ENCODE results near the gene TRAIP. TPM values are rescaled to one million over a fixed set of nuclear protein-coding genes. Genes with fewer than 3 reads are reported as not detected.

TRAIP gene
- total RNA-seq, 2 experiments from 2014 or later, result 22.7 to 25.3 TPM

DNA sequence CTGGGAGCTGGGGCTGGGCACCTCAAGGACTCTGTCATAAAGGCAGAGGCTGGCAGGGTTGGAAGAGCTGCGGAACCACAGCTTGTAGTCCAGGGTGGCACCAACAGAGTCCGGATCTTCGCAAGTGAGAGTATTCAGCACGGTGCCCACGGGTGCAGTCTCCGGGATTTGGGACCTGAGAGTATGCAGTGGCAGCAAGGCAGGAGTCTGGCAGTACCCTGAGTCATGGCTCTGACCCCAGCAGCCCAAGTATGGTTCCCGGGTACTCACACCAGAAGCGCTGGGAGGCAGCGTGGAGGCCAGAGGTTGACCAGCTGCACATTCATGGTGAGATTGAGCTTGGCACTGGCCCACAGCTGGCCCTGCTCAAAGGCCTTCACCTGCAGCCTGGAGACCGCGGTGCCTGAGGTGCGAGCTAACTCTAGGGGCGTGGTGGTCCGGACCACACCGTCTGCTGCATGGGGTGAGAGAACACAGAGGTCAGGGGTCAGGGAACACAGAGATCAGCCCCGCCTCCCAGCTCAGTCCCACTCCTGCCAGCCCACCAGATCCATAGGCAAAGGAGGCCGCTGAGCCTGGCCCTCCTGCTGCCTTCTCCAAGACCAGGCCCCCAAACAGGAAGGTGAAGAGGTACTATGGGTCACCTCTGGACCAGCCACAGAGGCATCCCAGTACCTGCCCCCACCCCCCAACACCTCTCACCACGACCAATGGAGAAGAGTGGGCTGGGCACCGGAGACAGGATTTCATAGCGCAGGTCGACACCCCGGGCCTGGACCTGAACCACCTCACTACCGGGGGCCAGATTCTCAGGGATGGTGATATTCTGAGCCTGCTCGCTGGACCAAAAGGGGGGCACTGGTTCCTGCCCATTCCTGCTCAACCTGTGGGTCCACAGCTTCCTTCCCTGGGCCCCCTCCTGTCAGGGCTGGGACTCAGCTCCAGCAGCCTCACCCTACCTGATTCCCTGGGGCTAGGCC, 61.1 kb downstream of the TRAIP start:
- Mint-ChIP-seq H3K36me3 (no peaks in the 10 kb centered on the region), H3K27me3 (no peaks in the 10 kb centered on the region), H3K4me1 (ENCODE audit: low read depth) (no peaks in the 10 kb centered on the region), H3K27ac (no peak overlapping the region), H3K9me3 (no peaks in the 10 kb centered on the region), H3K4me3 (no peak overlapping the region)
- ChIA-PET POLR2A (no interaction called here), CTCF (interaction anchor here (1.2 kb wide), 1 partner anchor 44 kb away, joined by 3 read pairs; no protein-coding TSS in a partner anchor)
- DNase-seq, result no peak
- intact Hi-C loops (cut with micrococcal nuclease), result no loop called here

DNA sequence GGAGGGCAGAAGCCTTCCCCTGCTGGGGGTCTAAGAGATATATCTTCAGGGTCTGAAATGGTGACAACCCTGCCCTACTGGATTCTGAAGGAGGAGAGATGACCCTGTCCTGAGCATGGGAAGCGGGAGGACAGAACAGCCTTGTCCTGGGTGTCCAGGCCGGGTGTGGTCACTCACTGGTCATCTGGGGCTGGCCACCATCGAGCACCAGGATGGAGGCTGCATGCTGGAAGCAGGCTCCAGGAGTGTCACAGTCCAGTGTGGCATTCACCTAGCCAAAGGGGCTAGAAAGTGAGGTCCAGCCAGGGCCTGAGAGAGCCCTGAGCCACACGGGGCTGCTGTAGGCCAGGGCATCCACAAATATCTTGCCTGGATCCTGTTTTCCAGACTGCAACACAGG, 61.9 kb downstream of the TRAIP start:
- POLR2A ChIA-PET, result no interaction called here
- DNase-seq, result no peak
- intact Hi-C loops (cut with micrococcal nuclease), result no loop called here
- H3K4me1 Mint-ChIP-seq (ENCODE audit: low read depth), result no peaks in the 10 kb centered on the region
- no peaks in the 10 kb centered on the region for H3K9me3 Mint-ChIP-seq
- no peak overlapping the region for H3K27ac Mint-ChIP-seq
- H3K4me3 Mint-ChIP-seq, result no peak overlapping the region
- H3K36me3 Mint-ChIP-seq, result no peaks in the 10 kb centered on the region
- CTCF ChIA-PET, result interaction anchor here (1.2 kb wide), 1 partner anchor 45 kb away, joined by 3 read pairs; no protein-coding TSS in a partner anchor
- no peaks in the 10 kb centered on the region for H3K27me3 Mint-ChIP-seq

GRCh38 chr3:49793486-49794085, 62.8 kb downstream of the TRAIP start:
- Mint-ChIP-seq H3K4me3 (no peak overlapping the region), H3K9me3 (no peaks in the 10 kb centered on the region), H3K36me3 (no peaks in the 10 kb centered on the region), H3K4me1 (ENCODE audit: low read depth) (no peaks in the 10 kb centered on the region), H3K27ac (no peak overlapping the region), H3K27me3 (no peaks in the 10 kb centered on the region)
- ChIA-PET CTCF (no interaction called here), POLR2A (no interaction called here)
- intact Hi-C loops (cut with micrococcal nuclease), result no loop called here
- no peak for DNase-seq

DNA sequence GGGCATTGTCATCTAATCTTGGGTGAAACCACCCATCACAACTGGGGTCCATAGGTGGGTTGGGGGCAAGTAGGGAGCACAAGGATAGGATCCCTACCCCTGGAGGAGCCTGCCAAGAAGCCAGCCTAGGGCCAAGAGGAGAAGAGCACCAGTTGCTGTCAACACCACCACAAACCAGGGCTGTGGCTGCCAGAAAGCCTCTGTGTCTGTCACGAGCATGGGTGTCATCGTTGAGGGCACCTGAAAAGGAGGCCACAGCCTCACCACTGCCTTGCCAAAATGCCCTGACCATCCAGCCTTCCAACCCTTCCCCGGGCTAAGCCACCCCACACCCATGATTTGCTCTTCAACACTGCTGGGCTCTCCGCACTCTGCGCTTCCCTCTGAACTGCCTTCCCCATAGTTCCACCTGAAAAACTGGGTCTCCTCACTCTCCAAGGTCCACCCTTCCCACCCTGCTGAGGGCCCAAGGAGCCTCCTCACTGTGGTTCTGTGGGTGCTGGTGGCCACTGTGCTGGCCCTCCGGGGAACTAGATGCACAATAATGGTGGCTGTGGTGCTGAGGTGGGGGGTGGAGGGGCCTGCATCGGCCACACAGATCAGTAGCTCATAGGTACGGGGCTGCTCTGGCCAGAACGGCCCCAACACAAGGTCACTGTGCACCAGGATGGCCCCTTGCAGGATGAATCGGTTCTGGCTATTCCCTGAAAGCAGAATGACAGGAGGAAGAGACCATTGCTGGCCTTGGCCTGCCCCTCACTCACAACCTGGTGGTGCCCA, 63.8 kb downstream of the TRAIP start:
- CTCF ChIA-PET, result no interaction called here
- H3K4me1 Mint-ChIP-seq (ENCODE audit: low read depth), result no peaks in the 10 kb centered on the region
- no peaks in the 10 kb centered on the region for H3K36me3 Mint-ChIP-seq
- intact Hi-C loops (cut with micrococcal nuclease), result no loop called here
- no peaks in the 10 kb centered on the region for H3K9me3 Mint-ChIP-seq
- POLR2A ChIA-PET, result no interaction called here
- DNase-seq, result no peak
- H3K27ac Mint-ChIP-seq, result no peak overlapping the region
- H3K27me3 Mint-ChIP-seq, result no peaks in the 10 kb centered on the region
- H3K4me3 Mint-ChIP-seq, result no peak overlapping the region

DNA sequence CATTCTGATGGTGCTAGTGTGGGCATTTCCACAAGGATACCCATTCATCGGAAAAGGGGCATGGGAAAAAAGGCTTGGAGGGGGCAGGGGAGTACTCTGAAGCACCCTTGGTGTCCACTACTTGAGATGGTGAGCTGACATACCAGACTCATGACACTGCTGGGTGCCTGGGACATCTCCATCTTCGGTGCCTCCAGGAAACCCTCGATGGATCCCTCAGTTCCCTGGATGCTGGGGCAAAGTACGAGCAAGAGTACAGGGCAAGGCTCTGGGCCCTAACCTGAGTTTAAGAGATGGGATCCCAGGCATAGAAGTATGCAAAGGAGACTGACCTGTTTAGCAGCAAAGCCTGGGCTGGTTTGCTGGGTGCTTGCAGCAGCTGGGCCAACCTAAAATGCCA, 64.8 kb downstream of the TRAIP start:
- H3K4me3 Mint-ChIP-seq, result no peak overlapping the region
- peaks cover 5% of the 10 kb centered on the region for H3K4me1 Mint-ChIP-seq (ENCODE audit: low read depth)
- DNase-seq, result no peak
- H3K9me3 Mint-ChIP-seq, result no peaks in the 10 kb centered on the region
- H3K27ac Mint-ChIP-seq, result no peak overlapping the region
- ChIA-PET POLR2A (no interaction called here), CTCF (interaction anchor here (0.9 kb wide), 1 partner anchor 11 kb away, joined by 3 read pairs; no protein-coding TSS in a partner anchor)
- no peaks in the 10 kb centered on the region for H3K36me3 Mint-ChIP-seq
- intact Hi-C loops (cut with micrococcal nuclease), result no loop called here
- H3K27me3 Mint-ChIP-seq, result no peaks in the 10 kb centered on the region

GRCh38 chr3:49790626-49791411, 65.5 kb downstream of the TRAIP start:
- Mint-ChIP-seq H3K4me1 (ENCODE audit: low read depth) (peaks cover 5% of the 10 kb centered on the region), H3K4me3 (no peak overlapping the region), H3K9me3 (no peaks in the 10 kb centered on the region), H3K27ac (no peak overlapping the region), H3K36me3 (no peaks in the 10 kb centered on the region), H3K27me3 (no peaks in the 10 kb centered on the region)
- DNase-seq, result no peak
- POLR2A ChIA-PET, result no interaction called here
- CTCF ChIA-PET, result interaction anchor here (0.9 kb wide), 1 partner anchor 11 kb away, joined by 3 read pairs; no protein-coding TSS in a partner anchor
- intact Hi-C loops (cut with micrococcal nuclease), result no loop called here

DNA sequence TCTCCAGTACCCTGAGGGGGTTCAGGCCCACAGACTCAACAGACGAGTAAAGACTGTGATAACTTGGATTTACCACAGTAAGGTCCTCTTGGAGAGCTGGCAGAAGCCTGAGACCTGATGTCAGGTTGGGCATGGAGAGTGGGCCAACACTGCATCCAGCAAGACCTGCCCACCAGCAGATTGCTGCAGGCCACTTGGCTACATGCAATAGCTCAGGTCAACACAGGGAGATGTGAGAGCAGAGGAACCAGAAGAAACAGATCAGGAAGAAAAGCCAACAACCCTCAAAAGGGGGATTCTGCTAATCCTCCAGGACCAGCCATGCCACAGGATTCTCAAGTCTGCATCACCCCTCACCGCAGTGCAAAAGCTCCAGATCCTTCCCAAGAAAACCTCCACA, 68.3 kb downstream of the TRAIP start:
- intact Hi-C loops (cut with micrococcal nuclease), result loop anchor here (5.0 kb wide), 2 partner anchors 49 to 69 kb away; partner anchors contain the start of gene TRAIP
- POLR2A ChIA-PET, result no interaction called here
- no peak overlapping the region for H3K4me3 Mint-ChIP-seq
- DNase-seq, result no peak
- no peak overlapping the region for H3K27ac Mint-ChIP-seq
- H3K36me3 Mint-ChIP-seq, result peaks cover 16% of the 10 kb centered on the region
- CTCF ChIA-PET, result interaction anchor here (2.6 to 3.5 kb wide), 2 partner anchors 15 to 51 kb away, joined by 17 to 34 read pairs; partner anchors contain the start of gene INKA1
- H3K27me3 Mint-ChIP-seq, result no peaks in the 10 kb centered on the region
- peaks cover 15% of the 10 kb centered on the region for H3K4me1 Mint-ChIP-seq (ENCODE audit: low read depth)
- no peaks in the 10 kb centered on the region for H3K9me3 Mint-ChIP-seq

DNA sequence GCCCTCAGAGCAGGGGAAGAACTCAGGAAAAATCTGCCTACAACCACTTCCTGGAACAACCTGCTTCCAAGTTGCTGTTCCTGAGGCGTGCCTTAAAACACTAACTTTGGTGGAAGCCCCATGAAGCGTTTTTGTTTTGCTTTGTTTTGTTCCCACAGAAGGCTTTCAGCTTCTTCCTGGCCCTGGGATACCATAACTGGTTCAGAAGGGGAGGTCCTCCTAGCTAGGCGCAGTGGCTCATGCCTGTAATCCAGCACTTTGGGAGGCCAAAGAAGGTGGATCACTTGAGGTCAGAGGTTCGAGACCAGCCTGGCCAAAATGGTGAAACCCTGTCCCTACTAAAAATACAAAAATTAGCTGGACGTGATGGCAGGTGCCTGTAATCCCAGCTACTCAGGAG, 68.8 kb downstream of the TRAIP start:
- Mint-ChIP-seq H3K27me3 (no peaks in the 10 kb centered on the region), H3K4me3 (no peak overlapping the region), H3K9me3 (no peaks in the 10 kb centered on the region), H3K4me1 (ENCODE audit: low read depth) (peaks cover 15% of the 10 kb centered on the region), H3K36me3 (peaks cover 16% of the 10 kb centered on the region), H3K27ac (no peak overlapping the region)
- CTCF ChIA-PET, result interaction anchor here (2.6 to 3.5 kb wide), 2 partner anchors 16 to 51 kb away, joined by 17 to 34 read pairs; partner anchors contain the start of gene INKA1
- intact Hi-C loops (cut with micrococcal nuclease), result loop anchor here (2.0 to 5.0 kb wide), 3 partner anchors 50 to 70 kb away; partner anchors contain the start of gene TRAIP
- DNase-seq, result no peak
- POLR2A ChIA-PET, result interaction anchor here (0.6 kb wide), 1 partner anchor 14 kb away, joined by 6 read pairs; no protein-coding TSS in a partner anchor

- Mint-ChIP-seq H3K9me3 (no peaks in the 10 kb centered on the region), H3K36me3 (peaks cover 18% of the 10 kb centered on the region), H3K4me1 (ENCODE audit: low read depth) (peaks cover 18% of the 10 kb centered on the region), H3K27me3 (no peaks in the 10 kb centered on the region), H3K27ac (peak overlapping the region; percentile 89), H3K4me3 (peak overlapping the region; percentile 83)
- POLR2A ChIA-PET, result interaction anchor here (0.6 kb wide), 1 partner anchor 15 kb away, joined by 6 read pairs; no protein-coding TSS in a partner anchor
- DNase-seq, result no peak
- CTCF ChIA-PET, result interaction anchor here (2.6 to 3.5 kb wide), 2 partner anchors 16 to 52 kb away, joined by 17 to 34 read pairs; partner anchors contain the start of gene INKA1
- intact Hi-C loops (cut with micrococcal nuclease), result loop anchor here (2.0 to 5.0 kb wide), 3 partner anchors 50 to 70 kb away; partner anchors contain the start of gene TRAIP
These were observed 69.2 kb downstream of the TRAIP start for GRCh38 chr3:49787182-49787464.

GRCh38 chr3:49786357-49787181, 69.8 kb downstream of the TRAIP start, which contains the start of gene IP6K1:
Gene IP6K1 (minus strand): TSS chr3:49786542. CDS start chr3:49748040, 38,502 bp downstream.
- ChIA-PET POLR2A (interaction anchor here (1.1 to 1.9 kb wide), 3 partner anchors 11 to 20 kb away, joined by 4 to 7 read pairs (median 4); partner anchors contain the start of gene INKA1), CTCF (interaction anchor here (2.6 to 3.5 kb wide), 2 partner anchors 17 to 52 kb away, joined by 17 to 34 read pairs; partner anchors contain the start of gene INKA1)
- H3K36me3 Mint-ChIP-seq, result peaks cover 19% of the 10 kb centered on the region
- peak within 1 kb of the TSS; percentile 89 for H3K27ac Mint-ChIP-seq
- H3K4me3 Mint-ChIP-seq, result peak within 1 kb of the TSS; percentile 83
- intact Hi-C loops (cut with micrococcal nuclease), result loop anchor here (1.0 to 5.0 kb wide), 4 partner anchors 16 to 71 kb away; partner anchors contain the start of gene TRAIP
- H3K27me3 Mint-ChIP-seq, result no peaks in the 10 kb centered on the region
- no peaks in the 10 kb centered on the region for H3K9me3 Mint-ChIP-seq
- H3K4me1 Mint-ChIP-seq (ENCODE audit: low read depth), result peaks cover 19% of the 10 kb centered on the region
- peak; percentile 100 for DNase-seq

All from activated CD4-positive, alpha-beta memory T cell treated with anti-CD3 and anti-CD28 coated beads for 36 hours (primary cell).